GM12878 (cell line): ENCODE data around the gene CES3. TPM values are rescaled to one million over a fixed set of nuclear protein-coding genes. Genes with fewer than 3 reads are reported as not detected.
A peak's percentile ranks its signal among the peaks of the same experiment; 100 is the strongest.
"Not testable (repeated sequence)": the region's sequence is repeated elsewhere in the genome, so short reads cannot be mapped to it uniquely, and the experiment has no call there.

ENCODE experiments used
- ATAC-seq: fragments of 200-7000 bp; cut with Tn5 transposase; 3 replicates; pipeline ENCODE4 v1.9.1; 2020; ENCODE audit warnings: mild to moderate bottlenecking, moderate library complexity
- BruUV-seq: library from RNA; stranded (reverse); fragments of 400-500 nt; replicated peaks from 2 replicates; lab custom pipeline; 2021; lab: Mats Ljungman, UMichigan
- CTCF ChIA-PET: fragments of 300-600 bp; sonication (Branson Sonifier 250); formaldehyde crosslinking; extraction: SDS; loops from one replicate; lab custom pipeline; 2021; ENCODE audit warnings: inconsistent platforms; lab: Yijun Ruan, JAX
- POLR2A ChIA-PET: fragments of 350-600 bp; formaldehyde crosslinking; extraction: SDS; loops from one replicate; lab custom pipeline; 2021; ENCODE audit warnings: inconsistent platforms; lab: Charles Lee
- RAD21 ChIA-PET: fragments of 300-600 bp; sonication (Branson Sonifier 250); formaldehyde crosslinking; loops from one replicate; lab custom pipeline; 2023; ENCODE audit warnings: antibody characterized with exemption; ENCODE audit not compliant: unreplicated experiment; lab: Charles Lee
- SMC1A ChIA-PET: fragments of 300-600 bp; sonication (Branson Sonifier 250); formaldehyde crosslinking; loops from one replicate; lab custom pipeline; 2023; ENCODE audit not compliant: unreplicated experiment, uncharacterized antibody; lab: Charles Lee
- DNase-seq: peaks from one replicate; pipeline ENCODE4 v3.0.0-alpha.2; 2011; ENCODE audit warnings: low read depth, low spot score
- FAIRE-seq: peaks from 3 replicates; lab custom pipeline; 2011; peaks lifted over from hg19 to GRCh38; lab: Jason Lieb, UNC
- H2AFZ ChIP-seq: 2 replicates; pipeline ENCODE4 v1.6.0; 2011; ENCODE audit warnings: low read depth, low read length, control low read depth; ENCODE audit not compliant: control insufficient read depth
- H3K27ac ChIP-seq: 2 replicates; pipeline ENCODE4 v1.5.1; 2011; ENCODE audit warnings: control low read depth; ENCODE audit not compliant: control insufficient read depth, insufficient read depth
- H3K27me3 ChIP-seq, 2 experiments: replicated peaks in 1 of 2; 2 replicates each; pipeline versions ENCODE4 v1.6.0 to v1.6.1; 2011; ENCODE audit warnings: low read length in 1 of 2; ENCODE audit not compliant: control insufficient read depth in 2 of 2, insufficient read depth in 2 of 2
- H3K36me3 ChIP-seq, 2 experiments: 2 replicates each; pipeline ENCODE4 v1.5.1; 2011; ENCODE audit warnings: low read length in 1 of 2; ENCODE audit not compliant: control insufficient read depth in 2 of 2, insufficient read depth in 2 of 2
- H3K4me1 ChIP-seq: 2 replicates; pipeline ENCODE4 v1.6.1; 2011; ENCODE audit warnings: mild to moderate bottlenecking, low read length, moderate library complexity, mixed read lengths; ENCODE audit not compliant: control insufficient read depth, insufficient read depth
- H3K4me2 ChIP-seq: 2 replicates; pipeline ENCODE4 v1.6.0; 2011; ENCODE audit warnings: control low read depth; ENCODE audit not compliant: control insufficient read depth, insufficient read depth
- H3K4me3 ChIP-seq: fragments of 200-600 bp; sonication (generic); 2 replicates; pipeline ENCODE4 v1.5.1; 2016
- H3K79me2 ChIP-seq: 2 replicates; pipeline ENCODE4 v1.6.0; 2011; ENCODE audit warnings: low read length; ENCODE audit not compliant: control insufficient read depth, insufficient read depth
- H3K9ac ChIP-seq: 2 replicates; pipeline ENCODE4 v1.8.0; 2011; ENCODE audit warnings: low read length, control low read depth, mixed read lengths; ENCODE audit not compliant: control insufficient read depth, insufficient read depth
- H3K9me3 ChIP-seq: replicated peaks from 3 replicates; pipeline ENCODE4 v1.5.1; 2011; ENCODE audit warnings: mild to moderate bottlenecking, low read length; ENCODE audit not compliant: control insufficient read depth, insufficient read depth
- H4K20me1 ChIP-seq: 2 replicates; pipeline ENCODE4 v1.6.0; 2011; ENCODE audit not compliant: control insufficient read depth, insufficient read depth
- BHLHE40 ChIP-seq, 2 experiments: fragments of 450-650 bp in 1 of 2; IDR thresholded peaks; 2 replicates each; pipeline ENCODE4 v1.6.1; 2011 to 2017; ENCODE audit warnings: low read depth in 2 of 2, borderline replicate concordance in 1 of 2, improper control_type of control experiment in 1 of 2, low read length in 1 of 2, mild to moderate bottlenecking in 1 of 2
- GATAD2B ChIP-seq: fragments of 450-650 bp; conservative IDR thresholded peaks from 2 replicates; pipeline ENCODE4 v1.6.1; 2017; ENCODE audit warnings: low read depth, mild to moderate bottlenecking, moderate library complexity
- RAD51 ChIP-seq: fragments of 450-650 bp; IDR thresholded peaks from 2 replicates; pipeline ENCODE4 v1.6.1; 2016; ENCODE audit warnings: moderate library complexity, mild to moderate bottlenecking, inconsistent platforms
- WGBS: methylation state at CpG from one replicate; pipeline ENCODE4 v1.1.6; 2016; ENCODE audit warnings: low lambda C conversion rate; ENCODE audit not compliant: insufficient replicate concordance, insufficient coverage; ENCODE audit errors: missing lambda C conversion rate; 5-methylcytosine and 5-hydroxymethylcytosine counted together
- in situ Hi-C: fragments of 300-500 bp; cut with MboI; formaldehyde crosslinking; loops from 9 replicates; pipeline ENCODE4 v1.14.3; 2018; ENCODE audit warnings: mixed read lengths
- intact Hi-C: fragments of 100-400 bp; cut with micrococcal nuclease; formaldehyde crosslinking; loops from one replicate; pipeline ENCODE4 v1.14.2; 2022; ENCODE audit not compliant: unreplicated experiment
- polyA plus RNA-seq, 11 experiments: library from polyadenylated mRNA; depleted of rRNA in 4 of 11; unstranded in 6 of 11; stranded (reverse) in 5 of 11; fragments of >200 nt; fragmentation: Nextera tagmentation in 4 of 11; fragmentation: Illumina TruSeq in 1 of 11; extraction: Ambion mirVana in 4 of 11; extraction: Trizol in 1 of 11; gene quantifications; 1 replicate in 1 of 11; 2 replicates in 10 of 11; pipeline versions ENCODE4 v1.2.1 to v1.2.3, GENCODE V29; 2011 to 2016; ENCODE audit warnings: inconsistent platforms in 2 of 11, missing spikeins in 2 of 11, low read depth in 1 of 11
- total RNA-seq, 4 experiments: library from RNA; depleted of rRNA in 3 of 4; stranded (reverse); fragments of >200 nt in 3 of 4; fragmentation: Illumina TruSeq in 1 of 4; extraction: Trizol in 1 of 4; gene quantifications; 2 replicates each; pipeline versions ENCODE4 v1.2.1 to v1.2.3, GENCODE V29; 2013 to 2021
- TF ChIP-seq, protein P1 (sequence below): fragments of 450-650 bp; IDR thresholded peaks from 2 replicates; pipeline ENCODE4 v1.6.1; 2017; ENCODE audit warnings: antibody characterized with exemption, mild to moderate bottlenecking, moderate library complexity

Gene CES3
- total and polyA plus RNA-seq, 10 of the 15 experiments (the other 5 are each of a cell fraction or from before 2014, with no cell fraction given) = 0.09 to 3.1 (median 0.76) TPM

DNA sequence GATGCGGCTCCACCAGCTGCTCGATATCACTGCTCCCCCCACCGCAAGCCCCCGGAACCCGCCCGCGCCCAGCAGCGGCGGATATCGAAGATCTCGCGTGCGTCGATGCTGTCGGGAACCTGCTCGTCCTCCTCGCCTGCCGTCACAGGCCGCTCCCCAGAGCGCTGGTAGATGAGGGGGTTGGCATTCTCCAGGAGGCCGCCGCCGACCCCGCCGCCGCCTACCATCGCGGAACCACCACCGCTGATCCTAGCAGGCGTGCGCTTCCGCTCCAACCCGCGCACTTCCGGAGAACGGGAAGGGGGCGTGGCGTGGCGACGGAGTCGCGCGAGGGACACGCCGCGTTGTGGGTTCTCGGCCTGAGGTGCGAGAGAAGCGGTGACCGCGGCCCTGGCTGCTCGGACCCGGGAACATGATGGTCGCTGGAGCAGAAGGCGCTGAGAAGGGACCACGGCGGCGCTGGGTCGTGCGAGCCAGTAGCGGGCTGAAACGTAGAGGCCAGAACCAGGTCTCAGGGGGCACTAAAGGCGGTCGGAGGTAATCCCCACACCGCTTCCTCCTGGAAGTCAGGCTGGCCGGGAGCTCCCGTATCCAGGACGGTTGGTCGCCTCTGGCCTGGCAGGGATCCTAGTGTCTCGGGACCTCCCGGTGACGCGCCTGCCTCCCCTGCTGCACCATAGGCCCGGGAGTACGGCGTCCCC lies 26.8 kb upstream of the CES3 start, which contains the start of gene CIAO2B (continued):
- TF ChIP-seq, protein P1, sequence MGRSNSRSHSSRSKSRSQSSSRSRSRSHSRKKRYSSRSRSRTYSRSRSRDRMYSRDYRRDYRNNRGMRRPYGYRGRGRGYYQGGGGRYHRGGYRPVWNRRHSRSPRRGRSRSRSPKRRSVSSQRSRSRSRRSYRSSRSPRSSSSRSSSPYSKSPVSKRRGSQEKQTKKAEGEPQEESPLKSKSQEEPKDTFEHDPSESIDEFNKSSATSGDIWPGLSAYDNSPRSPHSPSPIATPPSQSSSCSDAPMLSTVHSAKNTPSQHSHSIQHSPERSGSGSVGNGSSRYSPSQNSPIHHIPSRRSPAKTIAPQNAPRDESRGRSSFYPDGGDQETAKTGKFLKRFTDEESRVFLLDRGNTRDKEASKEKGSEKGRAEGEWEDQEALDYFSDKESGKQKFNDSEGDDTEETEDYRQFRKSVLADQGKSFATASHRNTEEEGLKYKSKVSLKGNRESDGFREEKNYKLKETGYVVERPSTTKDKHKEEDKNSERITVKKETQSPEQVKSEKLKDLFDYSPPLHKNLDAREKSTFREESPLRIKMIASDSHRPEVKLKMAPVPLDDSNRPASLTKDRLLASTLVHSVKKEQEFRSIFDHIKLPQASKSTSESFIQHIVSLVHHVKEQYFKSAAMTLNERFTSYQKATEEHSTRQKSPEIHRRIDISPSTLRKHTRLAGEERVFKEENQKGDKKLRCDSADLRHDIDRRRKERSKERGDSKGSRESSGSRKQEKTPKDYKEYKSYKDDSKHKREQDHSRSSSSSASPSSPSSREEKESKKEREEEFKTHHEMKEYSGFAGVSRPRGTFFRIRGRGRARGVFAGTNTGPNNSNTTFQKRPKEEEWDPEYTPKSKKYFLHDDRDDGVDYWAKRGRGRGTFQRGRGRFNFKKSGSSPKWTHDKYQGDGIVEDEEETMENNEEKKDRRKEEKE = no peak
- peak; percentile 71; the same call in 1 of the 2 replicates for TF ChIP-seq GATAD2B

DNA sequence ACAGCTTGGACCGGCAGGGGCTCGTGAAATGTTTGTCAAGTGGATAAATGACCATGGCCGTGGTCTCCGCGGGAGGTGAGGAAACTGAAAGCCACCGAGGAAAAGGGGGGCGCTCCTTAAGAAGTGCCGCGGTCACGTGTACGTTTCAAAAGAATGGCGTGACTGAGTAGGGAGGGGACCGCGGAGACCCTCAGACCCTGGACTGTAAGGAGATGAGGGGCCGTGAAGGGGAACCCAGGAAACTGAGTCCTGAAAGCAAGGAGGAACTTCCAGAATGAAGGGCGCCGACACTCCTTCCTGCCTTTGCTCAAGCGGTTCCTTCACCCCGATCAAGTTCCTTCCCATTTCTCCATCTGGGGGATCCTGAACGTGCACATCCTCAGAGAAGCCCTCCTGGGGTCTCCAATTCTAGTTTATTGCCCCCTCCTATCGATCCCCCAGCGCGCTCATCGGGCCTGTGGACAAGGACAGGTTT lies 26.2 kb upstream of the CES3 start:
- ATAC-seq (peak; percentile 48), FAIRE-seq (peak; percentile 59)
- peak in 1 of 2 experiments; percentile 60; a peak in 2 of 4 replicates for TF ChIP-seq BHLHE40 (IDR thresholded peaks at IDR 0.05; ENCODE audit: borderline replicate concordance in 1 of 2, low read depth in 2 of 2, low read length in 1 of 2)
- TF ChIP-seq RAD51 = peak; percentile 68; the same call in 1 of the 2 replicates
- intact Hi-C loops, H3K9me3 ChIP-seq, H4K20me1 ChIP-seq, DNase-seq, H3K36me3 ChIP-seq, SMC1A ChIA-PET, H3K4me1 ChIP-seq, H3K27me3 ChIP-seq: not testable (repeated sequence)
- Histone ChIP-seq H2AFZ (peak overlapping the region; percentile 87; the same call in 1 of the 2 replicates), H3K27ac (peak overlapping the region; percentile 94), H3K79me2 (peaks cover 33% of the 10 kb centered on the region), H3K9ac (peak overlapping the region; percentile 94), H3K4me3 (peak overlapping the region; percentile 78), H3K4me2 (peak overlapping the region; percentile 73)
- in situ Hi-C loops = loop anchor here (10.0 kb wide), 1 partner anchor 60 kb away; no protein-coding TSS in a partner anchor
- WGBS = 3% methylated on average over 23 of the region's 24 CpGs
- POLR2A ChIA-PET = interaction anchor here (0.5 kb wide), 1 partner anchor 204 kb away, joined by 5 read pairs; no protein-coding TSS in a partner anchor
- TSS peak; percentile 79 for BruUV-seq
- CTCF ChIA-PET = interaction anchor here (0.8 to 1.3 kb wide), 2 partner anchors 62 to 67 kb away, joined by 3 to 4 read pairs; no protein-coding TSS in a partner anchor
- RAD21 ChIA-PET = interaction anchor here (0.6 kb wide), 1 partner anchor 23 kb away, joined by 3 read pairs; no protein-coding TSS in a partner anchor
